ENCODE measurements around the gene GNB3.

Gene GNB3

GRCh38 chr12:6840761-6841515 lies at the start of gene GNB3:
TSS of gene GNB3 (plus strand) at chr12:6840925. CDS start at chr12:6841288, 363 bp downstream.
- DNase-seq, result no peak

- no peak for DNase-seq
Measured at GRCh38 chr12:6791931-6792520, 48.7 kb upstream of the GNB3 start.

- no peak for DNase-seq
Measured at GRCh38 chr12:6792522-6793201, 48.1 kb upstream of the GNB3 start.

- DNase-seq, result no peak
Measured at GRCh38 chr12:6795088-6795487, 45.6 kb upstream of the GNB3 start.

- no peak for DNase-seq
Measured at GRCh38 chr12:6796576-6796975, 44.1 kb upstream of the GNB3 start.

GRCh38 chr12:6799147-6799546 lies 41.6 kb upstream of the GNB3 start:
- no peak for DNase-seq

GRCh38 chr12:6807170-6807569 lies 33.6 kb upstream of the GNB3 start:
- peak; percentile 61 for DNase-seq

- DNase-seq, result no peak
Measured at GRCh38 chr12:6809056-6809455, 31.7 kb upstream of the GNB3 start.

- DNase-seq, result no peak
Measured at GRCh38 chr12:6810758-6811157, 30.0 kb upstream of the GNB3 start.

GRCh38 chr12:6813363-6813762 lies 27.4 kb upstream of the GNB3 start:
- no peak for DNase-seq

- DNase-seq, result no peak
Measured at GRCh38 chr12:6816598-6816997, 24.1 kb upstream of the GNB3 start.

GRCh38 chr12:6817098-6817497 lies 23.6 kb upstream of the GNB3 start:
- no peak for DNase-seq

- no peak for DNase-seq
Measured at GRCh38 chr12:6817662-6818157, 23.0 kb upstream of the GNB3 start.

- DNase-seq, result no peak
Measured at GRCh38 chr12:6818222-6818621, 22.5 kb upstream of the GNB3 start.

GRCh38 chr12:6818645-6819044 lies 22.1 kb upstream of the GNB3 start:
- no peak for DNase-seq

GRCh38 chr12:6819106-6820030 lies 21.4 kb upstream of the GNB3 start:
- no peak for DNase-seq

- DNase-seq, result no peak
Measured at GRCh38 chr12:6820166-6820565, 20.6 kb upstream of the GNB3 start.

- DNase-seq, result peak; percentile 45
Measured at GRCh38 chr12:6821591-6822425, 18.9 kb upstream of the GNB3 start, which contains the start of gene GPR162. TSS of gene GPR162 (plus strand) at chr12:6821821. CDS start at chr12:6823899, 2,078 bp downstream.

GRCh38 chr12:6822426-6823135 lies 18.1 kb upstream of the GNB3 start:
- no peak for DNase-seq

- no peak for DNase-seq
Measured at GRCh38 chr12:6823182-6824084, 17.3 kb upstream of the GNB3 start.
